ENCODE results near the gene TCEAL5.
"Not testable (repeated sequence)": the region's sequence is repeated elsewhere in the genome, so short reads cannot be mapped to it uniquely, and the experiment has no call there.

Gene TCEAL5, protein sequence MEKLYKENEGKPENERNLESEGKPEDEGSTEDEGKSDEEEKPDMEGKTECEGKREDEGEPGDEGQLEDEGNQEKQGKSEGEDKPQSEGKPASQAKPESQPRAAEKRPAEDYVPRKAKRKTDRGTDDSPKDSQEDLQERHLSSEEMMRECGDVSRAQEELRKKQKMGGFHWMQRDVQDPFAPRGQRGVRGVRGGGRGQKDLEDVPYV

DNA sequence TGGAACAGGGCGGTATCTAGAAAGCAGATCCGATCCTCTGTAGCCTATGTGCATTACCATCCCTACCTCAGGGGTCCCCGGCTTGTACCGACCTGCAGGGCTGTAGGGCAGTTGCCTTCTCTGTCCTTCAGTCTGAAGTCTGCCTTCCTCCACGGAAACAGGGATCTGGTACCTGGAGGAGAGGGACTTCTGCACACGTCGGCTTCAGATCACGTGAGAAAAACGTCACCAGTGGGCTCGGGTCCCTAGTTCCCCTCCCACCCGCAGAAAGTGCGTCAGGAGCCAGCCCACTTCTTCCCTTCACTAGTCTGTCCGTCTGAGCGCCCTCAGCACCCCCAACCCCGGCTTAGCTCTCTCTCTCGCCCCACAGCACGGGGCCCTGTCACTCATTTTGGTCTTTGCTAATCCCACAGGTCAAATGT is at the start of gene TCEAL5:
TCEAL5 (minus strand) TSS at position 170 of the 422 bp plus-strand sequence. CDS start 2,187 bp downstream, outside the sequence.
- in situ Hi-C loops (cut with MboI; ENCODE audit: low sequenced_read_pairs), result no loop called here

DNA sequence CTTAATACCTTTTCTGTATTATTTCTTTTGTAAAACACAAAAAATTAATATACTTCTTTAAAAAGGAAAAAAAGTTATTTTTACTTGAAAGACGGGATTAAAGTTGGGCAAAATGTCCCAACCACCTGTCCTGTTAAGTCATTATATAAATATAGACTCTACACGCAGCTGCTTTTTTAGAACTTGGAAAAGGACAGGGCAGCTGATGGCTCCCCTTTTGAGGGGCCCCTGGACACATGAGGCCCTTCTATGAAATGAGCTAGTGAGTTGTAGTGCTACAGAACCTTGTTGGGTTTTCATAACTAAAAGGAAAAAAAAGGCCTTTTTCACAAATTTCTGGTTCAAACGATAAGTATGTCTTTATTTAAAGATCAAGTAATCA is 34.8 kb upstream of the TCEAL5 start:
- in situ Hi-C loops (cut with MboI; ENCODE audit: low sequenced_read_pairs), result no loop called here

DNA sequence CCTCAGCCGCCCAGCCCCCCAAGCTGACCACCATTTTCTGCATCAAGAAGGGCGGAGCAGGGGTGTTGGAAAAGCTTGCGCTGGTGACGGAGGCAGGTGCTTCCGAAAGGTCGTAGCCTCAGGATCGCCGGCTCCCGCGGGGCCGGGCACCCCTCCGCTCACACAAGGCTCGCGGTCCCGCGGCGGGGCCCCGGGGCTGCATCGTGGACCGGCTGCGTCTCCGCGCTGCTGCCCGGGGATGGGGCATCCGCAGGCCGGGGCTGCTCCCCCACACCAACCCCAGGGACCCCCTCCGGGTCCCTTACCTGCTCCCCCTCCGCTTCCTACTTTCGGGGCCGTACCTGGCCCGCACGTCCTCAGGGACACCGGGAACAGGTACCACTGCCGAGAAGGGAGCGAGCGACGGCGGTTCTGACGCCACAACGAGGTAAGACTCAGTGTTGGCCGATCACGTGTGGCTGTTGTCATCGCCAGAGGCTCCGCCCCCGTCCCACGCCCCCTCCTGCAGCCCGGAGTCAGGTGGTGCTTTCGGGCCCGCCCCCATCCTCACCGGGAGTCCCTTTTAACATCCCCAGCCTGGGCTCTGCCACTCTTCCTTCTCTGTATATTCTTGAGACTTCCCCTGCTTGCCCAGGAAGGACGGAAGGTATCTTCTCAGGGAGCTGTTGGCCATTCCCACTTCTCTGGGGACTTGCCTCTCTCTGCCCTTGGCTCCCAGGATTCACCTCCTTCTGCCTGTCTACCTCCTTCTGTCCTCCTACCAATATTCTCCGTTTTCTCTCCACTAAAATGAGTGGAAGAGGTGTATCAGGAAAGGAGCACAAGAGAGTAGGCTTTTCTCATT is 34.2 kb upstream of the TCEAL5 start, which contains the start of gene BEX2:
BEX2 (minus strand) TSS at position 436 of the 844 bp plus-strand sequence. CDS start 1,014 bp downstream, outside the sequence.
- in situ Hi-C loops (cut with MboI; ENCODE audit: low sequenced_read_pairs), result no loop called here

DNA sequence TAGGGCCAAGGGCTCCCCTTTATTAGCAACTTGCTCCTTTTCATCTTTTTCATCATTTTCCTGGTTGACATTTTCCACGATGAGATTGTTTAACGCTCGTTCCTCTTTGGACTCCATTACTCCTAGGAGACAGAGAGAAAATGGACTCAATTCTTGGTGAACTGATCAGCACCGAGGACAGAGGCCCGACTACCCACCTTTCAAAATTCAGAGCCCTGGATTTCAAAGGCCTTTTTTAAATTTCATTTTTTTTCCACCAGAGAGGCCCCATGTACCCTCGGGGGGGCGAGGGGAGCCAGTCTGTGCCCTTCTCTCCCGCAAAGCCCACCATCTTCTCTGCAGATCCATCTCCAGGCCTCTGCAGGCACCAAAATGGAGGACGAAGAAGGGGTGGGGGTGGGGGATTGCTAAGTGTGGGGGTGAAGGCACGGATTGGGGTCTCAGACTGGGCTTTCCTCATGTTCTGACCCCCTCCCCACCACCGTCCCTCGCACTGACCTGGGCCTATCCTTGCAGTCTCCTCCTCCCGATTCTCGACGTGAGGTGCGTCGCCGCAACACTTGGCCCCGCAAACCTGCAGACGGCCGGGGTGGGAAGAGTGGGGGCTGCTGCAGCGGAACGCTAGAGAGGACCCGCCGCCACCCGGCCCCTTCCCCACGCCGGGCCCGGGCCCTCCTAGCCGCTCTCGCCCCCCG is 33.5 kb upstream of the TCEAL5 start:
- in situ Hi-C loops (cut with MboI; ENCODE audit: low sequenced_read_pairs), result no loop called here

DNA sequence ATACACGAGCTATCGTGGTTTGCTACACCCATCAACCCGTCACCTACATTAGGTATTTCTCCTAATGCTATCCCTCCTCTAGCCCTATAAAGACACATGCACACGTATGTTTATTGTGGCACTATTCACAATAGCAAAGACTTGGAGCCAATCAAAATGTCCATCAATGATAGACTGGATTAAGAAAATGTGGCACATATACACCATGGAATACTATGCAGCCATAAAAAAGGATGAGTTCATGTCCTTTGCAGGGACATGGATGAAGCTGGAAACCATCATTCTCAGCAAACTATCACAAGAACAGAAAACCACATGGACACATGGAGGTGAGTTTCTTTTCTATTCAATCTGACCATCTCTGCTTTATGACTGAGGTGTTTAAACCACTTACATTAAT is 29.1 kb upstream of the TCEAL5 start:
- in situ Hi-C loops (cut with MboI; ENCODE audit: low sequenced_read_pairs), result not testable (repeated sequence)

- in situ Hi-C loops (cut with MboI; ENCODE audit: low sequenced_read_pairs), result no loop called here
These were observed 28.2 kb upstream of the TCEAL5 start for GRCh38 chrX:103304705-103305104.

GRCh38 chrX:103293118-103293517 is 16.6 kb upstream of the TCEAL5 start:
- in situ Hi-C loops (cut with MboI; ENCODE audit: low sequenced_read_pairs), result no loop called here

DNA sequence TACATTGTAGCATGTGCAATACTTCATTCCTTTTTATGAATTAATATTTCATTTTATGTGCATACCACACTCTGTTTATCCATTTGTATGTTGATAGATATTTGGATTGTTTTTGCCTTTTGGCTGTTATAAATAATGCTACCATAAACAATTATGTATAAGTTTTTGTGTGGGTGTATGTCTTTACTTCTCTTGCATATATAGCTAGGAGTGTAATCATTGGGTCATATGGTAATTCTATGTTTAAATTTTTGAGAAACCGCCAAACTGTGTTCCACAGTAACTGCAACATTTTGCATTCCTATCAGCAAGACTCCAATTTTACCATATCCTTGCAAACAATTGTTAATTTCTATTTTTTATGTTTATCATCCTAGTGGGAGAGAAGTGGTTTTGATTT is 3.1 kb upstream of the TCEAL5 start:
- in situ Hi-C loops (cut with MboI; ENCODE audit: low sequenced_read_pairs), result no loop called here

DNA sequence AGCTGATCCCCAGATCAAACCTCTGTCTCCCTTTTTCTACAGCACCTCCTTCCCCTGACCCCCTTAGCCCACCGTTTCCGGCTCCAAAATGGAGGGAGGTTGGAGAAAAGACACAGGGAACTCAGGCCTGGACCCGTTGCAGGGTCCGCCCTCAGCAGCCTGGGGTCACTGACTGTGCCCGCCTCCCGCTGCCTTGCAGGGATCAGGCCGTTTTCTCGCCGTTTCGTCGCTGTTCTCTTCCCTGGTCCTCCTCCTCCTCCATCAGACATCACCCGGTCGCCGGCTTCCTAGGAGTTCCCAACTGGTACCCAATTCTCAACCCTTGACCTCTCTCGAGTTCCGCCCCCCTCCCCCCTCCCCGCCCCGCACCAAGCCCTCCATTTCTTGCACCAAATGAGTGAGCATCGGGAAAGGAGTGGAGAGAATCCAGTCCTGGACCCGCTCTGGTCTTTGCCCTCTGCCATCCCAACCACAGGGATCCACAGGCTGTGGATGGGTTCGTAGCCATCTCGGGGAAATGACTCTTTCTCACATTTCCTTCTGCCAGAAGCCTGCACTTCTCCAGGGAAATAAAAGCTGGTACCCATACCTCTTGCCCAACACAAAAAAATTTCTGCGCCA is 493 bp downstream of the TCEAL5 start:
- in situ Hi-C loops (cut with MboI; ENCODE audit: low sequenced_read_pairs), result no loop called here

- in situ Hi-C loops (cut with MboI; ENCODE audit: low sequenced_read_pairs), result no loop called here
These were observed 2.3 kb downstream of the TCEAL5 start for GRCh38 chrX:103274284-103274683.

GRCh38 chrX:103258275-103258674 is 18.3 kb downstream of the TCEAL5 start:
- in situ Hi-C loops (cut with MboI; ENCODE audit: low sequenced_read_pairs), result no loop called here

GRCh38 chrX:103256651-103257050 is 19.9 kb downstream of the TCEAL5 start:
- in situ Hi-C loops (cut with MboI; ENCODE audit: low sequenced_read_pairs), result no loop called here

GRCh38 chrX:103254921-103255493 is 21.5 kb downstream of the TCEAL5 start, which contains the start of gene TCEAL8:
Gene TCEAL8, minus strand, starts transcription at chrX:103255155. Its CDS starts 1,176 bp downstream, at chrX:103253979.
- in situ Hi-C loops (cut with MboI; ENCODE audit: low sequenced_read_pairs), result no loop called here

GRCh38 chrX:103254171-103254824 is 22.3 kb downstream of the TCEAL5 start:
- in situ Hi-C loops (cut with MboI; ENCODE audit: low sequenced_read_pairs), result no loop called here

DNA sequence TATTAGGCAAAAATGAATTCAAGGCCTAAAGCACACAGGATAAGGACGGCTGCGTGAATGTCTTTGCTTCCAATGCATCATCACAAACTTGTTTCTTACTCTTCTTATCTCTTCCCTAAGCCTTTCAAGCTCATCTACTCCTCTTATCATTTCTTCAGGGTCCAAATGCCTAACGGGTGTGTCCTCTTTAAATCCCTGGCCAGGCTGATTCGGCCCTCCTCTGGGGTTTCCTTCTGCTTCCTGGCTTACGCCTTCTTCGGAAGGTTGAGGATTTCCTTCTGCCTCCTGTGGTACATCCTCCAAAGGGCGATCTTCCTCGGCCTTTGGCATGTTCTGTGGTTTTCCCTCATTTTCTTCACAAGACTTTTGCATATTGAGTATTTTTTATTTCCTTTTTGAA is 22.9 kb downstream of the TCEAL5 start:
- in situ Hi-C loops (cut with MboI; ENCODE audit: low sequenced_read_pairs), result no loop called here

GRCh38 chrX:103250977-103251376 is 25.6 kb downstream of the TCEAL5 start:
- in situ Hi-C loops (cut with MboI; ENCODE audit: low sequenced_read_pairs), result no loop called here

- in situ Hi-C loops (cut with MboI; ENCODE audit: low sequenced_read_pairs), result no loop called here
These were observed 26.7 kb downstream of the TCEAL5 start for GRCh38 chrX:103249805-103250204.

DNA sequence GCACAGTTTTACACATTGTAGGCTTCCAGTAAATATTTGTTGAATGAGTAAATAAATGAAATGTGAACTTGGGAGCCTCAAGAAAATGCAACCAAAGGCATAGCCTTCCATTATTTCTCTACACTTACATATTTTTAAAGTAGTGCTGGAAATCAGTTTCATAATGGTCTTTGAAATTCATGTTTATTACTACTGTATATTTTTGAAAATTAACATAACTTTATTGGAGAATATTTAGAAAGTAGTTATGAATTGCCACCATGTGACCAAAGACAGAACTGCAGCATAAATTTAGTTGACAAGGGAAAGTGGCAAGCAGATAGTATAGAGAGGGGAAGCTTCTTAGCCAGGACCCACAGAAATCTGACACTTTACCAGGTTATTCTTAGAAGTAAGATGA is 28.0 kb downstream of the TCEAL5 start:
- in situ Hi-C loops (cut with MboI; ENCODE audit: low sequenced_read_pairs), result no loop called here

DNA sequence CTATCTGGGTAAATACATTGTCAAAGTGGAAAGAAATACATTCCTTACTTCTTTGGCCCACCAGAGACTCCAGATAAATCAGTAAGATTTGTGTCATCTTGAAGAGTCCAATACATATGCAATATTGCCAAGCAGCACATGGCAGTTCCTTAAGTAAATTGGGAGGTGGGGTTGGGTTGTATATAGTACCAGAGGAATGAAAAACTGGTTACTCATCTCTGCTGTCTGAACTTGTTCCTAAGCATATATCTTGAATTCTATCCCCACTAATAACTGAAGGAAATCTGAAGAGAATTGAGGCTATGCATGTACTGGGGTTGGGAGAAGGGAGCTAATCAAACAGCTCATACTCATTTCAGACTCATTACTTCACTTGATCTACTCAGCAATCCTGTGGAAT is 36.4 kb downstream of the TCEAL5 start:
- in situ Hi-C loops (cut with MboI; ENCODE audit: low sequenced_read_pairs), result no loop called here

DNA sequence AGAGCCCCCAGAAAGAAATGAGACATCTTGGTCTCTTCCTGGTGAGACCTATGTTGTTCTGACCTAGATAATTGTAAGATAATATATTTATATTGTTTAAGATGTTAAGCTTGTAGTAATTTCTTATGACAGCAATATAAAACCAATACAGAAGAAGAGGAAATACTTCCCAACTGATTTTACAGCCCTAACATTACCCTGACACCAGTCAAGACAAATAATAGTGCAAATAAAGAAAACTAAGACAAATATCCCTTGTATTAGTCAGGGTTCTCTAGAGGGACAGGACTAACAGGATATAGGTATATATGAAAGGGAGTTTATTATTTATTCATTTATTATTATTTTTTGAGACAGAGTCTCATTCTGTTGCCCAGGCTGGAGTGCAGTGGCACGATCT is 40.3 kb downstream of the TCEAL5 start:
- in situ Hi-C loops (cut with MboI; ENCODE audit: low sequenced_read_pairs), result no loop called here
